HFFc6 (cell line): Measurements from ENCODE around the gene ASTN2. TPM values are rescaled to one million over a fixed set of nuclear protein-coding genes. Genes with fewer than 3 reads are reported as not detected.

Source experiments
- DNase-seq: peaks from one replicate; pipeline ENCODE4 v3.0.0-alpha.2; 2018
- H3K27ac Mint-ChIP-seq: 2 replicates; pipeline ENCODE4 v1.8.0; 2020; ENCODE audit warnings: mild to moderate bottlenecking, mixed read lengths
- H3K27me3 Mint-ChIP-seq: 2 replicates; pipeline ENCODE4 v1.8.0; 2021; ENCODE audit warnings: mild to moderate bottlenecking, moderate library complexity, mixed read lengths; ENCODE audit not compliant: insufficient read depth
- H3K36me3 Mint-ChIP-seq: 2 replicates; pipeline ENCODE4 v1.8.0; 2021; ENCODE audit warnings: low read depth, mixed read lengths
- H3K4me1 Mint-ChIP-seq: 2 replicates; pipeline ENCODE4 v1.8.0; 2020; ENCODE audit warnings: low read depth, mixed read lengths
- H3K4me3 Mint-ChIP-seq: 2 replicates; pipeline ENCODE4 v1.8.0; 2020; ENCODE audit warnings: mild to moderate bottlenecking, moderate library complexity, mixed read lengths
- H3K9me3 Mint-ChIP-seq: 2 replicates; pipeline ENCODE4 v1.8.0; 2020; ENCODE audit warnings: mild to moderate bottlenecking, mixed read lengths
- CTCF ChIP-seq: fragments of 200-600 bp; sonication (generic); IDR thresholded peaks from 2 replicates; pipeline ENCODE4 v1.5.0; 2021; ENCODE audit warnings: antibody characterized with exemption, mild to moderate bottlenecking
- total RNA-seq, 6 experiments: library from RNA; stranded (reverse); fragmentation: NEBNext Ultra II Directional; extraction: Animal tissue kit (Norgen Biotek cat#: 25700); gene quantifications; 2 replicates in 1 of 6; 3 replicates in 5 of 6; pipeline ENCODE4 v1.2.3, GENCODE V29; 2021

Gene ASTN2
- total RNA-seq, 6 experiments from 2014 or later: 7.3 to 9.7 (median 8.3) TPM

- no peak for DNase-seq
- peaks cover 27% of the 10 kb centered on the region for H3K4me1 Mint-ChIP-seq
- no peak for TF ChIP-seq CTCF
- no peaks in the 10 kb centered on the region for H3K36me3 Mint-ChIP-seq
- no peak overlapping the region for H3K27ac Mint-ChIP-seq
- H3K27me3 Mint-ChIP-seq: no peaks in the 10 kb centered on the region; the same call in 1 of the 2 replicates
- H3K4me3 Mint-ChIP-seq: no peak overlapping the region
- H3K9me3 Mint-ChIP-seq: no peaks in the 10 kb centered on the region; the same call in 1 of the 2 replicates
These were observed 908.2 kb downstream of the ASTN2 start for GRCh38 chr9:116506685-116507084.

- Mint-ChIP-seq H3K4me1 (peaks cover 38% of the 10 kb centered on the region), H3K36me3 (no peaks in the 10 kb centered on the region), H3K27me3 (no peaks in the 10 kb centered on the region; the same call in 1 of the 2 replicates), H3K9me3 (no peaks in the 10 kb centered on the region; the same call in 1 of the 2 replicates), H3K27ac (no peak overlapping the region), H3K4me3 (no peak overlapping the region)
- DNase-seq: no peak
- TF ChIP-seq CTCF: no peak
These were observed 909.9 kb downstream of the ASTN2 start for GRCh38 chr9:116504893-116505480.

GRCh38 chr9:116504081-116504480 lies 910.8 kb downstream of the ASTN2 start:
- TF ChIP-seq CTCF: no peak
- Mint-ChIP-seq H3K9me3 (no peaks in the 10 kb centered on the region), H3K27ac (no peak overlapping the region), H3K4me1 (peaks cover 47% of the 10 kb centered on the region), H3K36me3 (no peaks in the 10 kb centered on the region), H3K27me3 (no peaks in the 10 kb centered on the region; the same call in 1 of the 2 replicates), H3K4me3 (no peak overlapping the region)
- DNase-seq: no peak

- Mint-ChIP-seq H3K36me3 (no peaks in the 10 kb centered on the region), H3K27me3 (no peaks in the 10 kb centered on the region; the same call in 1 of the 2 replicates), H3K4me3 (no peak overlapping the region), H3K9me3 (no peaks in the 10 kb centered on the region), H3K4me1 (peaks cover 55% of the 10 kb centered on the region), H3K27ac (no peak overlapping the region)
- no peak for TF ChIP-seq CTCF
- DNase-seq: no peak
These were observed 912.1 kb downstream of the ASTN2 start for GRCh38 chr9:116502746-116503145.

GRCh38 chr9:116501871-116502270 lies 913.0 kb downstream of the ASTN2 start:
- Mint-ChIP-seq H3K27ac (no peak overlapping the region), H3K4me3 (no peak overlapping the region), H3K4me1 (peaks cover 55% of the 10 kb centered on the region), H3K36me3 (no peaks in the 10 kb centered on the region), H3K9me3 (no peaks in the 10 kb centered on the region), H3K27me3 (no peaks in the 10 kb centered on the region)
- peak; percentile 65 for DNase-seq
- no peak for TF ChIP-seq CTCF
